HFFc6 (cell line): ENCODE results near the gene MPP4. TPM values are rescaled to one million over a fixed set of nuclear protein-coding genes. Genes with fewer than 3 reads are reported as not detected.

Experiments used
- DNase-seq: peaks from one replicate; pipeline ENCODE4 v3.0.0-alpha.2; 2018
- H3K27ac Mint-ChIP-seq: 2 replicates; pipeline ENCODE4 v1.8.0; 2020; ENCODE audit warnings: mild to moderate bottlenecking, mixed read lengths
- H3K27me3 Mint-ChIP-seq: 2 replicates; pipeline ENCODE4 v1.8.0; 2021; ENCODE audit warnings: mild to moderate bottlenecking, moderate library complexity, mixed read lengths; ENCODE audit not compliant: insufficient read depth
- H3K36me3 Mint-ChIP-seq: 2 replicates; pipeline ENCODE4 v1.8.0; 2021; ENCODE audit warnings: low read depth, mixed read lengths
- H3K4me1 Mint-ChIP-seq: 2 replicates; pipeline ENCODE4 v1.8.0; 2020; ENCODE audit warnings: low read depth, mixed read lengths
- H3K4me3 Mint-ChIP-seq: 2 replicates; pipeline ENCODE4 v1.8.0; 2020; ENCODE audit warnings: mild to moderate bottlenecking, moderate library complexity, mixed read lengths
- H3K9me3 Mint-ChIP-seq: 2 replicates; pipeline ENCODE4 v1.8.0; 2020; ENCODE audit warnings: mild to moderate bottlenecking, mixed read lengths
- CTCF ChIP-seq: fragments of 200-600 bp; sonication (generic); IDR thresholded peaks from 2 replicates; pipeline ENCODE4 v1.5.0; 2021; ENCODE audit warnings: antibody characterized with exemption, mild to moderate bottlenecking
- total RNA-seq, 6 experiments: library from RNA; stranded (reverse); fragmentation: NEBNext Ultra II Directional; extraction: Animal tissue kit (Norgen Biotek cat#: 25700); gene quantifications; 2 replicates in 1 of 6; 3 replicates in 5 of 6; pipeline ENCODE4 v1.2.3, GENCODE V29; 2021

Gene MPP4
- total RNA-seq, 6 experiments from 2014 or later, result 2.7 to 6.7 (median 3.7) TPM

GRCh38 chr2:201697899-201698298 is 545 bp downstream of the MPP4 start:
- Mint-ChIP-seq H3K4me3 (peak overlapping the region; percentile 71), H3K4me1 (peaks cover 78% of the 10 kb centered on the region), H3K9me3 (no peaks in the 10 kb centered on the region), H3K27me3 (no peaks in the 10 kb centered on the region; the same call in 1 of the 2 replicates), H3K27ac (peak overlapping the region; percentile 84), H3K36me3 (peaks cover 28% of the 10 kb centered on the region)
- no peak for TF ChIP-seq CTCF
- peak; percentile 85 for DNase-seq

GRCh38 chr2:201696151-201696659 is 2.2 kb downstream of the MPP4 start:
- H3K27ac Mint-ChIP-seq, result peak overlapping the region; percentile 84

GRCh38 chr2:201685156-201685555 is 13.3 kb downstream of the MPP4 start:
- H3K27ac Mint-ChIP-seq, result no peak overlapping the region
- peaks cover 35% of the 10 kb centered on the region for H3K36me3 Mint-ChIP-seq
- no peak for DNase-seq
- H3K4me1 Mint-ChIP-seq, result no peaks in the 10 kb centered on the region; the same call in 1 of the 2 replicates
- no peaks in the 10 kb centered on the region for H3K9me3 Mint-ChIP-seq
- H3K4me3 Mint-ChIP-seq, result no peak overlapping the region
- no peaks in the 10 kb centered on the region for H3K27me3 Mint-ChIP-seq
- no peak for TF ChIP-seq CTCF

More at GRCh38 chr2:201696151-201696659, 2.2 kb downstream of the MPP4 start:
- TF ChIP-seq CTCF, result no peak
- H3K4me3 Mint-ChIP-seq, result peak overlapping the region; percentile 41
- DNase-seq, result peak; percentile 95
- H3K27me3 Mint-ChIP-seq, result no peaks in the 10 kb centered on the region; the same call in 1 of the 2 replicates
- H3K4me1 Mint-ChIP-seq, result peaks cover 67% of the 10 kb centered on the region
- H3K9me3 Mint-ChIP-seq, result no peaks in the 10 kb centered on the region
- H3K36me3 Mint-ChIP-seq, result peaks cover 21% of the 10 kb centered on the region

DNA sequence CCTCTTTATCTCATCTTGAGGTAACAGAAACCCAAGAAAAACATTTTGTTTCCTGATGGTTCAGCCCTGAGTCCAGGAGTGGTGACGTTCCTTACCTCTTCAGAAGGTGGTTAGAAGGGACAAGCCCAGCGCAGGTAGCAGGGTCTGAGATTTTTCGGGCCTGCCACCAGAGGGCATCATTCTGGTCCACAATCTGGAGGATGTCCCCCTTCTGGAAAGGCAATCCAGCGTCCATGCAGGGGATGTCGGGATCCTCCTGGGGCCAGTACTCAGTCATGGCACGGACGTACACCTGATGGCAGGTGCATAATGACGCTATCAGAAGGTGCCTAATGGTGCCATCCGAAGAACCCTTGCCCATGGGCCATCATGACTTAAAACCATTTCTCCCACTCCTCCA is 17.7 kb downstream of the MPP4 start:
- TF ChIP-seq CTCF, result peak; percentile 72
- no peak overlapping the region for H3K4me3 Mint-ChIP-seq
- H3K9me3 Mint-ChIP-seq, result no peaks in the 10 kb centered on the region
- no peak for DNase-seq
- H3K36me3 Mint-ChIP-seq, result peaks cover 19% of the 10 kb centered on the region
- H3K27ac Mint-ChIP-seq, result no peak overlapping the region
- no peaks in the 10 kb centered on the region; the same call in 1 of the 2 replicates for H3K4me1 Mint-ChIP-seq
- no peaks in the 10 kb centered on the region for H3K27me3 Mint-ChIP-seq

GRCh38 chr2:201678401-201678800 is 20.0 kb downstream of the MPP4 start:
- TF ChIP-seq CTCF, result no peak
- Mint-ChIP-seq H3K9me3 (no peaks in the 10 kb centered on the region), H3K36me3 (peaks cover 11% of the 10 kb centered on the region), H3K4me3 (no peak overlapping the region), H3K27me3 (no peaks in the 10 kb centered on the region), H3K4me1 (no peaks in the 10 kb centered on the region), H3K27ac (no peak overlapping the region)
- no peak for DNase-seq
